Panc1 (cell line): Measurements from ENCODE around the gene HMGCS2. TPM values are rescaled to one million over a fixed set of nuclear protein-coding genes. Genes with fewer than 3 reads are reported as not detected.

Source experiments
- ATAC-seq: fragments of 200-7000 bp; cut with Tn5 transposase; 2 replicates; pipeline ENCODE4 v1.9.1; 2020; ENCODE audit warnings: mild to moderate bottlenecking, moderate library complexity
- BruUV-seq: library from RNA; stranded (reverse); fragments of 400-500 nt; replicated peaks from 2 replicates; lab custom pipeline; 2021; lab: Mats Ljungman, UMichigan
- CTCF ChIA-PET: fragments of 300-600 bp; sonication (Branson Sonifier 250); formaldehyde crosslinking; loops from one replicate; lab custom pipeline; 2022; ENCODE audit warnings: antibody characterized with exemption; lab: Charles Lee
- POLR2A ChIA-PET: fragments of 300-600 bp; sonication (Branson Sonifier 250); formaldehyde crosslinking; loops from one replicate; lab custom pipeline; 2022; ENCODE audit warnings: antibody characterized with exemption; lab: Charles Lee
- DNase-seq: peaks from one replicate; pipeline ENCODE4 v3.0.0-alpha.2; 2010; ENCODE audit warnings: low read depth, low spot score
- H3K27ac ChIP-seq: 2 replicates; pipeline ENCODE4 v1.5.1; 2011; ENCODE audit warnings: mild to moderate bottlenecking, low read length, inconsistent platforms
- H3K27me3 ChIP-seq: fragments of 200-500 bp; sonication (Bioruptor generic); 2 replicates; pipeline ENCODE4 v1.6.0; 2014; ENCODE audit warnings: low read length, inconsistent platforms; ENCODE audit not compliant: control insufficient read depth, insufficient read depth
- H3K36me3 ChIP-seq: fragments of 200-500 bp; sonication (Bioruptor generic); 2 replicates; pipeline ENCODE4 v1.5.1; 2014; ENCODE audit warnings: inconsistent platforms, mild to moderate bottlenecking, low read length, moderate library complexity; ENCODE audit not compliant: control insufficient read depth, insufficient read depth
- H3K4me1 ChIP-seq: 2 replicates; pipeline ENCODE4 v1.5.1; 2011; ENCODE audit warnings: inconsistent platforms, mild to moderate bottlenecking, low read length, moderate library complexity; ENCODE audit not compliant: control insufficient read depth, insufficient read depth
- H3K4me3 ChIP-seq, 2 experiments: 2 replicates each; pipeline ENCODE4 v1.5.1; 2011 to 2012; ENCODE audit warnings: low read depth in 2 of 2, low read length in 2 of 2, mild to moderate bottlenecking in 2 of 2, inconsistent platforms in 1 of 2, moderate library complexity in 1 of 2
- H3K9me3 ChIP-seq: fragments of 200-500 bp; sonication (Bioruptor generic); 2 replicates; pipeline ENCODE4 v1.5.1; 2014; ENCODE audit warnings: low read depth, mild to moderate bottlenecking, inconsistent platforms, low read length, moderate library complexity; ENCODE audit not compliant: control insufficient read depth, insufficient read depth
- CTCF ChIP-seq: fragments of 450-650 bp; IDR thresholded peaks from 2 replicates; pipeline ENCODE4 v1.5.1; 2017; ENCODE audit warnings: mild to moderate bottlenecking
- POLR2AphosphoS5 ChIP-seq: IDR thresholded peaks from 2 replicates; pipeline ENCODE4 v1.6.1; 2012; ENCODE audit warnings: mild to moderate bottlenecking, low read depth, low read length, moderate library complexity
- REST ChIP-seq, 2 experiments: IDR thresholded peaks; 2 replicates each; pipeline ENCODE4 v1.6.1; 2011 to 2012; ENCODE audit warnings: low read depth in 2 of 2, control low read depth in 1 of 2, low read length in 1 of 2, mild to moderate bottlenecking in 1 of 2, moderate library complexity in 1 of 2; ENCODE audit not compliant: insufficient read depth in 1 of 2
- SIN3A ChIP-seq: IDR thresholded peaks from 2 replicates; pipeline ENCODE4 v1.6.1; 2012; ENCODE audit warnings: low read depth, mild to moderate bottlenecking, low read length, moderate library complexity, borderline replicate concordance; ENCODE audit not compliant: insufficient read depth
- TCF7L2 ChIP-seq: IDR thresholded peaks from 2 replicates; pipeline ENCODE4 v1.6.1; 2011; ENCODE audit warnings: mild to moderate bottlenecking, low read depth, low read length, inconsistent platforms
- in situ Hi-C: cut with HindIII; loops from 2 replicates; pipeline ENCODE4 v1.10.0; 2016; ENCODE audit warnings: low sequenced_read_pairs, low pct_unique_long_range_greater_than_20kb
- intact Hi-C: fragments of 100-400 bp; cut with micrococcal nuclease; formaldehyde crosslinking; loops from one replicate; pipeline ENCODE4 v1.10.0; 2022; ENCODE audit not compliant: unreplicated experiment
- total RNA-seq: library from RNA; stranded (reverse); gene quantifications from one replicate; pipeline ENCODE4 v1.2.1, GENCODE V29; 2021; ENCODE audit not compliant: unreplicated experiment

HMGCS2 gene
- total RNA-seq, 1 experiment from 2014 or later, result 0.33 TPM

GRCh38 chr1:119771016-119771415 lies 2.3 kb upstream of the HMGCS2 start:
- H3K27me3 ChIP-seq, result peaks cover 43% of the 10 kb centered on the region
- DNase-seq (no peak), ATAC-seq (no peak)
- H3K27ac ChIP-seq, result no peak overlapping the region
- no TSS peak for BruUV-seq
- H3K4me3 ChIP-seq, result no peak overlapping the region
- CTCF ChIA-PET, result no interaction called here
- no peaks in the 10 kb centered on the region for H3K4me1 ChIP-seq
- in situ Hi-C loops, result no loop called here
- intact Hi-C loops, result loop anchor here (2.0 kb wide), 1 partner anchor 20 kb away; no protein-coding TSS in a partner anchor
- TF ChIP-seq TCF7L2 (no peak), REST (IDR thresholded peaks at IDR 0.05; ENCODE audit: insufficient read depth in 1 of 2, low read depth in 2 of 2, low read length in 1 of 2) (no peak), CTCF (no peak), SIN3A (no peak), POLR2AphosphoS5 (no peak)
- H3K9me3 ChIP-seq, result no peaks in the 10 kb centered on the region
- no peaks in the 10 kb centered on the region for H3K36me3 ChIP-seq
- POLR2A ChIA-PET, result no interaction called here

- no peaks in the 10 kb centered on the region for H3K9me3 ChIP-seq
- POLR2A ChIA-PET, result no interaction called here
- H3K27ac ChIP-seq, result no peak overlapping the region
- H3K4me3 ChIP-seq, result no peak overlapping the region
- TF ChIP-seq TCF7L2 (no peak), REST (IDR thresholded peaks at IDR 0.05; ENCODE audit: insufficient read depth in 1 of 2, low read depth in 2 of 2, low read length in 1 of 2) (no peak), SIN3A (no peak), POLR2AphosphoS5 (no peak), CTCF (no peak)
- DNase-seq, result no peak
- no peaks in the 10 kb centered on the region for H3K4me1 ChIP-seq
- CTCF ChIA-PET, result no interaction called here
- intact Hi-C loops, result no loop called here
- H3K36me3 ChIP-seq, result no peaks in the 10 kb centered on the region
- no TSS peak for BruUV-seq
- peaks cover 46% of the 10 kb centered on the region for H3K27me3 ChIP-seq
- in situ Hi-C loops, result no loop called here
- no peak for ATAC-seq
Measured at GRCh38 chr1:119767486-119767885, 1.2 kb downstream of the HMGCS2 start.
